Vagina (tissue), 2 donors: Measurements from ENCODE around the gene VGF. TPM values are rescaled to one million over a fixed set of nuclear protein-coding genes. Genes with fewer than 3 reads are reported as not detected.

Source experiments
- DNase-seq, 2 donors: peaks; one replicate each; pipeline ENCODE4 v3.0.0-alpha.2; 2017; ENCODE audit errors: extremely low spot score in 2 of 2
- H3K27ac ChIP-seq: fragments of 200-600 bp; sonication (generic); one replicate; pipeline ENCODE4 v1.5.1; 2019
- H3K27me3 ChIP-seq: fragments of 200-600 bp; sonication (generic); one replicate; pipeline ENCODE4 v1.5.1; 2019
- H3K36me3 ChIP-seq, 2 donors: fragments of 200-600 bp; sonication (generic); one replicate each; pipeline ENCODE4 v1.5.1; 2017 to 2019
- H3K4me1 ChIP-seq: fragments of 200-600 bp; sonication (generic); one replicate; pipeline ENCODE4 v1.5.1; 2019
- H3K4me3 ChIP-seq, 2 donors: fragments of 200-600 bp; sonication (generic); 1 replicate in 1 of 2; 2 replicates in 1 of 2; pipeline ENCODE4 v1.5.1; 2016 to 2019
- H3K9me3 ChIP-seq: fragments of 200-600 bp; sonication (generic); one replicate; pipeline ENCODE4 v1.5.1; 2019
- POLR2A ChIP-seq, 2 donors: fragments of 450-650 bp; IDR thresholded peaks; one replicate each; pipeline ENCODE4 v1.6.1; 2017; ENCODE audit warnings: antibody characterized with exemption in 2 of 2, mild to moderate bottlenecking in 2 of 2, moderate library complexity in 2 of 2
- POLR2AphosphoS5 ChIP-seq, 2 donors: sonication (generic); formaldehyde crosslinking; IDR thresholded peaks; one replicate each; pipeline ENCODE4 v1.9.0; 2017; ENCODE audit warnings: antibody characterized with exemption in 2 of 2, mild to moderate bottlenecking in 2 of 2, low read depth in 1 of 2; ENCODE audit not compliant: insufficient read depth in 1 of 2
- intact Hi-C: fragments of 100-400 bp; cut with DNase I; formaldehyde crosslinking; loops from one replicate; pipeline ENCODE4 v1.15.1; 2023
- total RNA-seq: library from RNA; depleted of rRNA; stranded (reverse); fragments of >200 nt; gene quantifications from one replicate; pipeline ENCODE4 v1.2.3, GENCODE V29; 2016
- TF ChIP-seq, protein P1 (sequence below), 3 experiments: fragments of 450-650 bp in 2 of 3; fragments of 200-600 bp in 1 of 3; sonication (generic) in 1 of 3; IDR thresholded peaks; one replicate each; pipeline ENCODE4 v1.5.1; 2017 to 2019; ENCODE audit warnings: antibody characterized with exemption in 3 of 3, mild to moderate bottlenecking in 2 of 3, moderate library complexity in 2 of 3

The VGF gene
- total RNA-seq, 1 donor from 2014 or later, result 1.2 TPM

- Histone ChIP-seq H3K27me3 (peaks cover 8% of the 10 kb centered on the region), H3K27ac (no peak overlapping the region), H3K4me1 (peaks cover 49% of the 10 kb centered on the region), H3K36me3 (no peaks in the 10 kb centered on the region), H3K4me3 (no peak overlapping the region), H3K9me3 (no peaks in the 10 kb centered on the region)
- no peak for TF ChIP-seq POLR2A (IDR thresholded peaks at IDR 0.05)
- no peak for TF ChIP-seq POLR2AphosphoS5 (IDR thresholded peaks at IDR 0.05; ENCODE audit: insufficient read depth in 1 of 2, low read depth in 1 of 2)
- TF ChIP-seq, protein P1, sequence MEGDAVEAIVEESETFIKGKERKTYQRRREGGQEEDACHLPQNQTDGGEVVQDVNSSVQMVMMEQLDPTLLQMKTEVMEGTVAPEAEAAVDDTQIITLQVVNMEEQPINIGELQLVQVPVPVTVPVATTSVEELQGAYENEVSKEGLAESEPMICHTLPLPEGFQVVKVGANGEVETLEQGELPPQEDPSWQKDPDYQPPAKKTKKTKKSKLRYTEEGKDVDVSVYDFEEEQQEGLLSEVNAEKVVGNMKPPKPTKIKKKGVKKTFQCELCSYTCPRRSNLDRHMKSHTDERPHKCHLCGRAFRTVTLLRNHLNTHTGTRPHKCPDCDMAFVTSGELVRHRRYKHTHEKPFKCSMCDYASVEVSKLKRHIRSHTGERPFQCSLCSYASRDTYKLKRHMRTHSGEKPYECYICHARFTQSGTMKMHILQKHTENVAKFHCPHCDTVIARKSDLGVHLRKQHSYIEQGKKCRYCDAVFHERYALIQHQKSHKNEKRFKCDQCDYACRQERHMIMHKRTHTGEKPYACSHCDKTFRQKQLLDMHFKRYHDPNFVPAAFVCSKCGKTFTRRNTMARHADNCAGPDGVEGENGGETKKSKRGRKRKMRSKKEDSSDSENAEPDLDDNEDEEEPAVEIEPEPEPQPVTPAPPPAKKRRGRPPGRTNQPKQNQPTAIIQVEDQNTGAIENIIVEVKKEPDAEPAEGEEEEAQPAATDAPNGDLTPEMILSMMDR (IDR thresholded peaks at IDR 0.05), result no peak
- intact Hi-C loops, result no loop called here
- no peak for DNase-seq
These were observed 1.7 kb upstream of the VGF start for GRCh38 chr7:101166909-101167644.

- intact Hi-C loops, result no loop called here
- peaks cover 47% of the 10 kb centered on the region for H3K4me1 ChIP-seq
- peaks cover 8% of the 10 kb centered on the region for H3K27me3 ChIP-seq
- TF ChIP-seq, protein P1 (IDR thresholded peaks at IDR 0.05), result no peak
- TF ChIP-seq POLR2AphosphoS5 (IDR thresholded peaks at IDR 0.05; ENCODE audit: insufficient read depth in 1 of 2, low read depth in 1 of 2) (no peak), POLR2A (IDR thresholded peaks at IDR 0.05) (no peak)
- no peaks in the 10 kb centered on the region for H3K9me3 ChIP-seq
- no peaks in the 10 kb centered on the region for H3K36me3 ChIP-seq
- DNase-seq, result no peak
- H3K4me3 ChIP-seq, result no peak overlapping the region
- no peak overlapping the region for H3K27ac ChIP-seq
These were observed 1.2 kb upstream of the VGF start for GRCh38 chr7:101166648-101166908.

- TF ChIP-seq POLR2AphosphoS5 (IDR thresholded peaks at IDR 0.05; ENCODE audit: insufficient read depth in 1 of 2, low read depth in 1 of 2) (no peak), POLR2A (IDR thresholded peaks at IDR 0.05) (no peak)
- TF ChIP-seq, protein P1 (IDR thresholded peaks at IDR 0.05), result no peak
- Histone ChIP-seq H3K4me3 (peak overlapping the region in 1 of 2 donors; percentile 7), H3K4me1 (peaks cover 47% of the 10 kb centered on the region), H3K27me3 (peaks cover 8% of the 10 kb centered on the region), H3K27ac (no peak overlapping the region), H3K9me3 (no peaks in the 10 kb centered on the region), H3K36me3 (no peaks in the 10 kb centered on the region)
- no peak for DNase-seq
- intact Hi-C loops, result no loop called here
These were observed 734 bp upstream of the VGF start for GRCh38 chr7:101165958-101166647.

GRCh38 chr7:101164071-101164840 is 1.1 kb downstream of the VGF start:
- no peak overlapping the region for H3K27ac ChIP-seq
- H3K4me3 ChIP-seq, result peak overlapping the region; percentile 25 to 47
- DNase-seq, result no peak
- TF ChIP-seq, protein P1 (IDR thresholded peaks at IDR 0.05), result no peak
- TF ChIP-seq POLR2A (IDR thresholded peaks at IDR 0.05) (no peak), POLR2AphosphoS5 (IDR thresholded peaks at IDR 0.05; ENCODE audit: insufficient read depth in 1 of 2, low read depth in 1 of 2) (no peak)
- intact Hi-C loops, result no loop called here
- H3K27me3 ChIP-seq, result peaks cover 3% of the 10 kb centered on the region
- H3K9me3 ChIP-seq, result no peaks in the 10 kb centered on the region
- H3K4me1 ChIP-seq, result peaks cover 40% of the 10 kb centered on the region
- H3K36me3 ChIP-seq, result peaks cover 0 to 16% of the 10 kb centered on the region in 2 donors
